Mesendoderm (in vitro differentiated cells): ENCODE results near the gene ZNF418.

Experiments used
- DNase-seq: peaks from one replicate; pipeline ENCODE4 v3.0.0; 2013
- H2AK5ac ChIP-seq: 2 replicates; pipeline ENCODE4 v1.6.1; 2013; ENCODE audit warnings: low read length, inconsistent platforms
- H2BK120ac ChIP-seq: 2 replicates; pipeline ENCODE4 v1.6.1; 2013; ENCODE audit warnings: low read depth, mild to moderate bottlenecking, low read length, moderate library complexity, mixed read lengths
- H2BK15ac ChIP-seq: replicated peaks from 2 replicates; pipeline ENCODE4 v1.6.1; 2013; ENCODE audit warnings: low read depth, mild to moderate bottlenecking, moderate library complexity
- H2BK5ac ChIP-seq: 2 replicates; pipeline ENCODE4 v1.6.1; 2013; ENCODE audit warnings: low read length, inconsistent platforms
- H3K18ac ChIP-seq: 2 replicates; pipeline ENCODE4 v1.6.1; 2013; ENCODE audit warnings: mild to moderate bottlenecking, low read length, mixed read lengths
- H3K23ac ChIP-seq: one replicate; pipeline ENCODE4 v1.6.1; 2013; ENCODE audit warnings: low read length
- H3K27ac ChIP-seq: 2 replicates; pipeline ENCODE4 v1.5.1; 2013; ENCODE audit warnings: low read depth, mild to moderate bottlenecking, inconsistent platforms, low read length, moderate library complexity
- H3K27me3 ChIP-seq: 2 replicates; pipeline ENCODE4 v1.6.1; 2013; ENCODE audit warnings: low read length, control low read depth, mild to moderate bottlenecking, inconsistent platforms; ENCODE audit not compliant: insufficient read depth, poor library complexity
- H3K36me3 ChIP-seq: 2 replicates; pipeline ENCODE4 v1.6.1; 2013; ENCODE audit warnings: low read length, inconsistent platforms; ENCODE audit not compliant: control insufficient read depth, insufficient read depth
- H3K4ac ChIP-seq: one replicate; pipeline ENCODE4 v1.6.1; 2013; ENCODE audit warnings: low read depth, mild to moderate bottlenecking, low read length, moderate library complexity
- H3K4me1 ChIP-seq: 2 replicates; pipeline ENCODE4 v1.6.1; 2013; ENCODE audit warnings: low read depth, low read length, inconsistent platforms; ENCODE audit not compliant: control insufficient read depth
- H3K4me2 ChIP-seq: 2 replicates; pipeline ENCODE4 v1.6.1; 2013; ENCODE audit warnings: low read length
- H3K4me3 ChIP-seq: 2 replicates; pipeline ENCODE4 v1.5.1; 2013; ENCODE audit warnings: mild to moderate bottlenecking, low read length
- H3K56ac ChIP-seq: one replicate; pipeline ENCODE4 v1.6.1; 2013; ENCODE audit warnings: low read length
- H3K79me1 ChIP-seq: 2 replicates; pipeline ENCODE4 v1.6.1; 2013; ENCODE audit warnings: low read length, inconsistent platforms
- H3K79me2 ChIP-seq: 2 replicates; pipeline ENCODE4 v1.6.1; 2013; ENCODE audit warnings: mild to moderate bottlenecking, low read length; ENCODE audit not compliant: control insufficient read depth, insufficient read depth
- H3K9ac ChIP-seq: 2 replicates; pipeline ENCODE4 v1.6.1; 2013; ENCODE audit warnings: low read length, inconsistent platforms
- H4K5ac ChIP-seq: one replicate; pipeline ENCODE4 v1.6.1; 2013; ENCODE audit warnings: low read length
- H4K8ac ChIP-seq: one replicate; pipeline ENCODE4 v1.6.1; 2013; ENCODE audit warnings: low read depth, mild to moderate bottlenecking, control low read depth, low read length, moderate library complexity
- WGBS: extraction: QIAGEN DNeasy Blood & Tissue Kit; methylation state at CpG from one replicate; pipeline ENCODE4 v1.1.7; 2013; ENCODE audit warnings: low lambda C conversion rate, missing lambda C conversion rate; ENCODE audit not compliant: insufficient coverage; ENCODE audit errors: extremely low coverage; 5-methylcytosine and 5-hydroxymethylcytosine counted together

Gene ZNF418

GRCh38 chr19:57954996-57955395 lies 19.8 kb upstream of the ZNF418 start:
- no CpG with 5 or more reads among the region's 4 CpGs for WGBS
- Histone ChIP-seq H2BK15ac (no peak overlapping the region), H3K36me3 (no peaks in the 10 kb centered on the region), H3K27me3 (no peaks in the 10 kb centered on the region), H2AK5ac (no peak overlapping the region), H3K18ac (no peak overlapping the region), H3K27ac (no peak overlapping the region), H3K23ac (no peak overlapping the region), H3K79me1 (no peaks in the 10 kb centered on the region), H3K56ac (no peak overlapping the region), H3K9ac (no peak overlapping the region), H4K8ac (no peak overlapping the region), H3K4me2 (no peak overlapping the region), H3K79me2 (no peaks in the 10 kb centered on the region), H2BK120ac (no peak overlapping the region), H3K4ac (no peak overlapping the region), H3K4me1 (no peaks in the 10 kb centered on the region), H2BK5ac (no peak overlapping the region), H4K5ac (no peak overlapping the region), H3K4me3 (no peak overlapping the region)
- DNase-seq, result no peak

GRCh38 chr19:57949702-57950101 lies 14.5 kb upstream of the ZNF418 start:
- no peak overlapping the region for H2BK5ac ChIP-seq
- H4K5ac ChIP-seq, result no peak overlapping the region
- H3K4me1 ChIP-seq, result peaks cover 8% of the 10 kb centered on the region
- no peak overlapping the region for H2BK120ac ChIP-seq
- no peak overlapping the region for H3K18ac ChIP-seq
- no peak overlapping the region for H3K27ac ChIP-seq
- H3K4me3 ChIP-seq, result no peak overlapping the region
- WGBS, result no CpG with 5 or more reads among the region's 12 CpGs
- peaks cover 17% of the 10 kb centered on the region for H3K79me1 ChIP-seq
- no peak overlapping the region for H4K8ac ChIP-seq
- no peak overlapping the region for H3K4me2 ChIP-seq
- no peak overlapping the region for H3K56ac ChIP-seq
- H2AK5ac ChIP-seq, result no peak overlapping the region
- no peak overlapping the region for H2BK15ac ChIP-seq
- H3K23ac ChIP-seq, result no peak overlapping the region
- H3K79me2 ChIP-seq, result peaks cover 25% of the 10 kb centered on the region
- DNase-seq, result no peak
- H3K9ac ChIP-seq, result no peak overlapping the region
- no peaks in the 10 kb centered on the region for H3K27me3 ChIP-seq
- H3K4ac ChIP-seq, result no peak overlapping the region
- H3K36me3 ChIP-seq, result no peaks in the 10 kb centered on the region

DNA sequence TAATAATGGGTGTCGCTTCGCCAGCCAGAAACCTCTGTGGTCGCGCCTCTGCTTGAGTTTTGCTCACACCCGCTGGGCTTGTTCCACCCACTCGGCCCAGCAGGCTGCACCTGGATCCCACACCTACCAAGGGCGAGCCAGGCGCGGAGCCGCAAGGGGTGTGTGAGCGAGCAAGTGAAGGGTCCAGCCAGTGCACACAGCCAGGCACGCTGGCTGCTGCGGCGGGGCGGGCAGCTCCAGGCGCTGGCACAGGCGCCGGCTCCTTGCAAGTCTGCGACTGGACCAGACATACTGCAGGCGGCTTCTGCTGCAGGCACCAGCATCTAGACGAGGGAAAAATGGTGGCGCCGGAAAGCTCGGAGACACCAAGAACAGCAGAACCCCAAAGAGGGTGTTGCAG lies 14.1 kb upstream of the ZNF418 start:
- no peak overlapping the region for H2BK5ac ChIP-seq
- H3K56ac ChIP-seq, result no peak overlapping the region
- no peak overlapping the region for H3K18ac ChIP-seq
- H3K27ac ChIP-seq, result no peak overlapping the region
- no peak overlapping the region for H4K5ac ChIP-seq
- H4K8ac ChIP-seq, result no peak overlapping the region
- H3K27me3 ChIP-seq, result no peaks in the 10 kb centered on the region
- peaks cover 27% of the 10 kb centered on the region for H3K79me2 ChIP-seq
- H3K36me3 ChIP-seq, result no peaks in the 10 kb centered on the region
- no peak overlapping the region for H3K4me3 ChIP-seq
- peaks cover 8% of the 10 kb centered on the region for H3K4me1 ChIP-seq
- no peak overlapping the region for H3K4me2 ChIP-seq
- no CpG with 5 or more reads among the region's 24 CpGs for WGBS
- no peak overlapping the region for H2AK5ac ChIP-seq
- H3K23ac ChIP-seq, result no peak overlapping the region
- DNase-seq, result no peak
- H3K79me1 ChIP-seq, result peaks cover 17% of the 10 kb centered on the region
- no peak overlapping the region for H3K4ac ChIP-seq
- no peak overlapping the region for H2BK120ac ChIP-seq
- no peak overlapping the region for H2BK15ac ChIP-seq
- no peak overlapping the region for H3K9ac ChIP-seq

DNA sequence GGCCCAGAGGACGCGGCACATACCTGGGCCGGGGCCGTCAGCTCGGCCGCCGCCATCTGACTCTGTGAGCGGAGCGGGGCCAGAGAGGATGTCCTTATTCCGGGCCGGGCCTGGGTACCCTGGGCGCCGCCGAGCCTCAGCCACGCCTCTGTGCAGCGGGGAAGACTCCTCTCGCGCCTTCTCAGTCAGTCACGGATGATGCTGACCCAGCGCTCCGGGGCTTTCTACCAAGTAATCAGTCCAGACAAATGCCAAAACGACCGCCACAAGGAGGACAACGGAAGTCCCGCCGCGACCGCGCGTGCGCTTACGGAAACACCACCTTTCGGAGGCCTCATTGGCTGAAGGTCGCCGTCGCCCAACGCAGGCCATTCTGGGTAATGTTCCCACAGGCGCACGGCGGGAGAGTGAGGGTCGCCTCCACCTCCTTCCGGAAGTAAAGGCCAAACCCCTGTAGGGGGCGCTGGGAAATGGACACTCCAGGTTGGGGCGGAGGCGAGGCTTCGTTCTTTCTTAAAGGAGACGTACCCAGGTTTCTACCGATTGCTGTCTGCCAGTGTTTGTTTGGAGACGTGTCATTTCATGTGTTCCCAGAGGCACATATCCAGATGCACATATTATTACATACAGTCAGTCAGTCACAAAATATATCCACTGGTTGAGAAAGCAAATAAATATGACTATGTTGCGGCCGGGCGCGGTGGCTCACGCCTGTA lies 12.4 kb upstream of the ZNF418 start, which contains the start of gene ZNF256:
TSS of gene ZNF256 (minus strand) at position 288 of the 716 bp plus-strand sequence. CDS start at position 56, 232 bp downstream.
- H3K18ac ChIP-seq, result no peak within 1 kb of the TSS
- DNase-seq, result peak; percentile 98
- no peak within 1 kb of the TSS for H4K8ac ChIP-seq
- H3K23ac ChIP-seq, result no peak within 1 kb of the TSS
- H3K4me1 ChIP-seq, result peaks cover 8% of the 10 kb centered on the region
- no peak within 1 kb of the TSS for H2AK5ac ChIP-seq
- no peaks in the 10 kb centered on the region for H3K27me3 ChIP-seq
- peak within 1 kb of the TSS; percentile 82 for H3K9ac ChIP-seq
- H3K79me2 ChIP-seq, result peaks cover 42% of the 10 kb centered on the region
- no peak within 1 kb of the TSS for H3K27ac ChIP-seq
- H2BK120ac ChIP-seq, result no peak within 1 kb of the TSS
- H2BK15ac ChIP-seq, result no peak within 1 kb of the TSS
- H3K56ac ChIP-seq, result peak within 1 kb of the TSS; percentile 96
- H3K4ac ChIP-seq, result no peak within 1 kb of the TSS
- peak within 1 kb of the TSS; percentile 74 for H3K4me2 ChIP-seq
- no peaks in the 10 kb centered on the region for H3K36me3 ChIP-seq
- H4K5ac ChIP-seq, result no peak within 1 kb of the TSS
- no peak within 1 kb of the TSS for H2BK5ac ChIP-seq
- H3K4me3 ChIP-seq, result peak within 1 kb of the TSS; percentile 93
- H3K79me1 ChIP-seq, result peaks cover 33% of the 10 kb centered on the region
- WGBS, result no CpG with 5 or more reads among the region's 54 CpGs

GRCh38 chr19:57947088-57947418 lies 11.9 kb upstream of the ZNF418 start:
- no CpG with 5 or more reads among the region's 18 CpGs for WGBS
- peak overlapping the region; percentile 82 for H3K9ac ChIP-seq
- H3K79me2 ChIP-seq, result peaks cover 45% of the 10 kb centered on the region
- peak overlapping the region; percentile 96 for H3K56ac ChIP-seq
- H3K4me2 ChIP-seq, result peak overlapping the region; percentile 74
- no peak overlapping the region for H4K8ac ChIP-seq
- DNase-seq, result no peak
- no peak overlapping the region for H3K23ac ChIP-seq
- no peak overlapping the region for H3K18ac ChIP-seq
- peaks cover 3% of the 10 kb centered on the region for H3K36me3 ChIP-seq
- H3K27ac ChIP-seq, result no peak overlapping the region
- no peak overlapping the region for H4K5ac ChIP-seq
- no peak overlapping the region for H2BK5ac ChIP-seq
- peaks cover 36% of the 10 kb centered on the region for H3K79me1 ChIP-seq
- H2AK5ac ChIP-seq, result no peak overlapping the region
- H3K4ac ChIP-seq, result no peak overlapping the region
- H3K4me1 ChIP-seq, result peaks cover 8% of the 10 kb centered on the region
- no peaks in the 10 kb centered on the region for H3K27me3 ChIP-seq
- H2BK15ac ChIP-seq, result no peak overlapping the region
- H3K4me3 ChIP-seq, result peak overlapping the region; percentile 93
- no peak overlapping the region for H2BK120ac ChIP-seq

DNA sequence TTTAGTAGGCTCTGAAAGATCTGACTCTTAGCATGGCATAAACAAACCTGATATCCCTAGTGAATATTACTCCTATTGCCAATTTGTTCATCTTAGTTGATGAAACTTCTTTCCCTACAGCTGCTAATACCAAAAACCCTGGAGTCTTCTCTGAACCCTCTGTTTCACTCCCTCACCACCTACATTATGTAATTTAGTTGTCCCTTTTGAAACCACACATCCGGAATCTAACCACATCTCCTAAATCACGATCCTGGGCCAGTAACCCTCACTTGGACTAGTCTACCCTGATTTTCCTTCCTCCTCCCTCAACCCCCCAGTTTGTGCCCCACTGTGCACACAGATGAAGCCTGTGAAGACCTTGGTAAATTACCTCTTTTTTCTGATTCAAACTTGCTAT lies 11.1 kb upstream of the ZNF418 start:
- no CpG with 5 or more reads among the region's 2 CpGs for WGBS

More for the DNA sequence above, 11.1 kb upstream of the ZNF418 start:
- peaks cover 36% of the 10 kb centered on the region for H3K79me1 ChIP-seq
- no peak overlapping the region for H2BK120ac ChIP-seq
- DNase-seq, result no peak
- no peak overlapping the region for H3K27ac ChIP-seq
- peak overlapping the region; percentile 93 for H3K4me3 ChIP-seq
- no peak overlapping the region for H3K4ac ChIP-seq
- H4K8ac ChIP-seq, result no peak overlapping the region
- peak overlapping the region; percentile 82 for H3K9ac ChIP-seq
- no peak overlapping the region for H4K5ac ChIP-seq
- H3K18ac ChIP-seq, result no peak overlapping the region
- peak overlapping the region; percentile 74 for H3K4me2 ChIP-seq
- H2BK5ac ChIP-seq, result no peak overlapping the region
- H3K4me1 ChIP-seq, result peaks cover 8% of the 10 kb centered on the region
- no peak overlapping the region for H3K56ac ChIP-seq
- H2BK15ac ChIP-seq, result no peak overlapping the region
- H2AK5ac ChIP-seq, result no peak overlapping the region
- H3K23ac ChIP-seq, result no peak overlapping the region
- peaks cover 8% of the 10 kb centered on the region for H3K36me3 ChIP-seq
- no peaks in the 10 kb centered on the region for H3K27me3 ChIP-seq
- peaks cover 45% of the 10 kb centered on the region for H3K79me2 ChIP-seq
